MCF 10A (cell line): ENCODE results near the gene CYSLTR2. TPM values are rescaled to one million over a fixed set of nuclear protein-coding genes. Genes with fewer than 3 reads are reported as not detected.

Experiments used
- BruUV-seq: library from RNA; stranded (reverse); fragments of 400-500 nt; replicated peaks from 2 replicates; lab custom pipeline; 2021; lab: Mats Ljungman, UMichigan
- CTCF ChIA-PET: fragments of 300-600 bp; sonication (Branson Sonifier 250); formaldehyde crosslinking; extraction: SDS; loops from one replicate; lab custom pipeline; 2021; ENCODE audit warnings: antibody characterized with exemption, inconsistent platforms; lab: Yijun Ruan, JAX
- POLR2A ChIA-PET: fragments of 300-600, 350-650 bp; sonication (Branson Sonifier 250); formaldehyde crosslinking; extraction: SDS; loops from one replicate; lab custom pipeline; 2020; ENCODE audit warnings: antibody characterized with exemption, inconsistent platforms; lab: Yijun Ruan, JAX
- DNase-seq: peaks from one replicate; pipeline ENCODE4 v3.0.0-alpha.2; 2018; ENCODE audit not compliant: unreplicated experiment
- H3K27ac Mint-ChIP-seq: one replicate; pipeline ENCODE4 v1.8.0; 2022; ENCODE audit warnings: mild to moderate bottlenecking, low read depth, mixed read lengths; ENCODE audit not compliant: unreplicated experiment
- H3K27me3 Mint-ChIP-seq: one replicate; pipeline ENCODE4 v1.8.0; 2022; ENCODE audit warnings: mixed read lengths; ENCODE audit not compliant: insufficient read depth, unreplicated experiment
- H3K36me3 Mint-ChIP-seq: one replicate; pipeline ENCODE4 v1.8.0; 2022; ENCODE audit warnings: mild to moderate bottlenecking, moderate library complexity, mixed read lengths; ENCODE audit not compliant: insufficient read depth, unreplicated experiment
- H3K4me1 Mint-ChIP-seq: one replicate; pipeline ENCODE4 v1.8.0; 2022; ENCODE audit warnings: mixed read lengths; ENCODE audit not compliant: insufficient read depth, unreplicated experiment
- H3K4me3 Mint-ChIP-seq: one replicate; pipeline ENCODE4 v1.8.0; 2022; ENCODE audit warnings: mild to moderate bottlenecking, moderate library complexity, mixed read lengths; ENCODE audit not compliant: unreplicated experiment
- H3K9me3 Mint-ChIP-seq: one replicate; pipeline ENCODE4 v1.8.0; 2022; ENCODE audit warnings: mixed read lengths; ENCODE audit not compliant: unreplicated experiment
- intact Hi-C: fragments of 100-400 bp; cut with micrococcal nuclease; formaldehyde crosslinking; loops from 2 replicates; pipeline ENCODE4 v1.14.1; 2022
- total RNA-seq: library from RNA; stranded (reverse); gene quantifications from 2 replicates; pipeline ENCODE4 v1.2.3, GENCODE V29; 2022
- TF ChIP-seq, protein P1 (sequence below): fragments of 200-600 bp; IDR thresholded peaks from one replicate; pipeline ENCODE4 v1.8.0; 2022; ENCODE audit warnings: antibody characterized with exemption, mild to moderate bottlenecking; ENCODE audit not compliant: unreplicated experiment

Gene CYSLTR2
- total RNA-seq, 1 experiment from 2014 or later, result not detected

- no peak for DNase-seq
- no peak overlapping the region for H3K27ac Mint-ChIP-seq
- intact Hi-C loops, result no loop called here
- POLR2A ChIA-PET, result no interaction called here
- no TSS peak for BruUV-seq
- CTCF ChIA-PET, result interaction anchor here (0.6 to 0.7 kb wide), 2 partner anchors 121 to 932 kb away, joined by 3 read pairs; no protein-coding TSS in a partner anchor
- peaks cover 9% of the 10 kb centered on the region for H3K4me1 Mint-ChIP-seq
- H3K36me3 Mint-ChIP-seq, result no peaks in the 10 kb centered on the region
- no peak overlapping the region for H3K4me3 Mint-ChIP-seq
- H3K9me3 Mint-ChIP-seq, result no peaks in the 10 kb centered on the region
- no peaks in the 10 kb centered on the region for H3K27me3 Mint-ChIP-seq
- TF ChIP-seq, protein P1, sequence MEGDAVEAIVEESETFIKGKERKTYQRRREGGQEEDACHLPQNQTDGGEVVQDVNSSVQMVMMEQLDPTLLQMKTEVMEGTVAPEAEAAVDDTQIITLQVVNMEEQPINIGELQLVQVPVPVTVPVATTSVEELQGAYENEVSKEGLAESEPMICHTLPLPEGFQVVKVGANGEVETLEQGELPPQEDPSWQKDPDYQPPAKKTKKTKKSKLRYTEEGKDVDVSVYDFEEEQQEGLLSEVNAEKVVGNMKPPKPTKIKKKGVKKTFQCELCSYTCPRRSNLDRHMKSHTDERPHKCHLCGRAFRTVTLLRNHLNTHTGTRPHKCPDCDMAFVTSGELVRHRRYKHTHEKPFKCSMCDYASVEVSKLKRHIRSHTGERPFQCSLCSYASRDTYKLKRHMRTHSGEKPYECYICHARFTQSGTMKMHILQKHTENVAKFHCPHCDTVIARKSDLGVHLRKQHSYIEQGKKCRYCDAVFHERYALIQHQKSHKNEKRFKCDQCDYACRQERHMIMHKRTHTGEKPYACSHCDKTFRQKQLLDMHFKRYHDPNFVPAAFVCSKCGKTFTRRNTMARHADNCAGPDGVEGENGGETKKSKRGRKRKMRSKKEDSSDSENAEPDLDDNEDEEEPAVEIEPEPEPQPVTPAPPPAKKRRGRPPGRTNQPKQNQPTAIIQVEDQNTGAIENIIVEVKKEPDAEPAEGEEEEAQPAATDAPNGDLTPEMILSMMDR, result no peak
These were observed 77.4 kb downstream of the CYSLTR2 start for GRCh38 chr13:48731001-48731658.

GRCh38 chr13:48731957-48732569, 78.3 kb downstream of the CYSLTR2 start:
- Mint-ChIP-seq H3K4me3 (no peak overlapping the region), H3K27me3 (no peaks in the 10 kb centered on the region), H3K27ac (no peak overlapping the region), H3K4me1 (peaks cover 9% of the 10 kb centered on the region), H3K9me3 (no peaks in the 10 kb centered on the region), H3K36me3 (no peaks in the 10 kb centered on the region)
- DNase-seq, result no peak
- POLR2A ChIA-PET, result no interaction called here
- CTCF ChIA-PET, result interaction anchor here (0.6 kb wide), 2 partner anchors 432 to 933 kb away, joined by 3 to 4 read pairs; no protein-coding TSS in a partner anchor
- TF ChIP-seq, protein P1, result no peak
- intact Hi-C loops, result no loop called here
- no TSS peak for BruUV-seq

GRCh38 chr13:48733739-48734335, 80.1 kb downstream of the CYSLTR2 start:
- H3K27ac Mint-ChIP-seq, result no peak overlapping the region
- H3K36me3 Mint-ChIP-seq, result no peaks in the 10 kb centered on the region
- no TSS peak for BruUV-seq

More at GRCh38 chr13:48733739-48734335, 80.1 kb downstream of the CYSLTR2 start:
- TF ChIP-seq, protein P1, result no peak
- H3K9me3 Mint-ChIP-seq, result no peaks in the 10 kb centered on the region
- intact Hi-C loops, result no loop called here
- ChIA-PET POLR2A (interaction anchor here (1.4 kb wide), 1 partner anchor 11 kb away, joined by 4 read pairs; no protein-coding TSS in a partner anchor), CTCF (interaction anchor here (0.7 kb wide), 2 partner anchors 16 to 35 kb away, joined by 3 read pairs; no protein-coding TSS in a partner anchor)
- no peak overlapping the region for H3K4me3 Mint-ChIP-seq
- H3K4me1 Mint-ChIP-seq, result peaks cover 9% of the 10 kb centered on the region
- DNase-seq, result no peak
- H3K27me3 Mint-ChIP-seq, result no peaks in the 10 kb centered on the region
